HepG2 (cell line): Measurements from ENCODE around the gene FBXO41. TPM values are rescaled to one million over a fixed set of nuclear protein-coding genes. Genes with fewer than 3 reads are reported as not detected.
A peak's percentile ranks its signal among the peaks of the same experiment; 100 is the strongest.

Experiments
- EED ChIP-seq: sonication (generic); formaldehyde crosslinking; IDR thresholded peaks from 2 replicates; pipeline ENCODE4 v1.5.0; 2020; ENCODE audit warnings: mild to moderate bottlenecking, missing genetic modification reagents
- ESRRA ChIP-seq: sonication (generic); formaldehyde crosslinking; IDR thresholded peaks from 2 replicates; pipeline ENCODE4 v1.5.1; 2020; ENCODE audit warnings: mild to moderate bottlenecking, low read depth, missing genetic modification reagents
- ETV5 ChIP-seq: IDR thresholded peaks from 2 replicates; pipeline ENCODE4 v1.6.1; 2018; ENCODE audit warnings: missing biosample characterization, missing genetic modification reagents, inconsistent platforms, borderline replicate concordance
- FOXC1 ChIP-seq: sonication (generic); formaldehyde crosslinking; IDR thresholded peaks from 2 replicates; pipeline ENCODE4 v1.8.0; 2022; ENCODE audit warnings: mild to moderate bottlenecking, missing genetic modification reagents, borderline replicate concordance
- HMGXB3 ChIP-seq: sonication (generic); formaldehyde crosslinking; IDR thresholded peaks from 2 replicates; pipeline ENCODE4 v1.4.0; 2020; ENCODE audit warnings: missing genetic modification reagents, borderline replicate concordance
- LCORL ChIP-seq, 2 experiments: fragments of 450-650 bp in 1 of 2; sonication (generic) in 1 of 2; formaldehyde crosslinking in 1 of 2; IDR thresholded peaks; 2 replicates each; pipeline versions ENCODE4 v1.5.0 to v1.6.1; 2017 to 2020; ENCODE audit warnings: antibody characterized with exemption in 1 of 2, missing genetic modification reagents in 1 of 2
- MAX ChIP-seq: IDR thresholded peaks from 2 replicates; pipeline ENCODE4 v1.6.1; 2012; ENCODE audit warnings: inconsistent platforms
- NONO ChIP-seq, 2 experiments: fragments of 450-650 bp in 1 of 2; sonication (generic) in 1 of 2; formaldehyde crosslinking in 1 of 2; IDR thresholded peaks in 1 of 2; conservative IDR thresholded peaks in 1 of 2; 2 replicates each; pipeline versions ENCODE4 v1.6.1 to v1.8.0; 2017 to 2022; ENCODE audit warnings: mild to moderate bottlenecking in 1 of 2, missing genetic modification reagents in 1 of 2, moderate library complexity in 1 of 2
- PAX8 ChIP-seq: sonication (generic); formaldehyde crosslinking; IDR thresholded peaks from 2 replicates; pipeline ENCODE4 v1.8.0; 2022; ENCODE audit warnings: mild to moderate bottlenecking, missing genetic modification reagents, borderline replicate concordance
- POLR2AphosphoS5 ChIP-seq: IDR thresholded peaks from 2 replicates; pipeline ENCODE4 v1.6.1; 2012; ENCODE audit warnings: low read depth, low read length
- RFX3 ChIP-seq: IDR thresholded peaks from 2 replicates; pipeline ENCODE4 v1.6.1; 2016; ENCODE audit warnings: missing biosample characterization, missing genetic modification reagents
- SALL1 ChIP-seq: sonication (generic); formaldehyde crosslinking; IDR thresholded peaks from 2 replicates; pipeline ENCODE4 v1.8.0; 2022; ENCODE audit warnings: mild to moderate bottlenecking, missing genetic modification reagents
- SNAPC5 ChIP-seq: sonication (generic); formaldehyde crosslinking; IDR thresholded peaks from 2 replicates; pipeline ENCODE4 v1.8.1; 2023; ENCODE audit warnings: mild to moderate bottlenecking, missing genetic modification reagents, borderline replicate concordance
- ZBTB7A ChIP-seq: sonication (generic); formaldehyde crosslinking; IDR thresholded peaks from 2 replicates; pipeline ENCODE4 v1.8.0; 2022; ENCODE audit warnings: mild to moderate bottlenecking, missing genetic modification reagents
- ZC3H13 ChIP-seq: sonication (generic); formaldehyde crosslinking; IDR thresholded peaks from 2 replicates; pipeline ENCODE4 v1.8.1; 2023; ENCODE audit warnings: mild to moderate bottlenecking, missing genetic modification reagents, moderate library complexity
- ZNF101 ChIP-seq: sonication (generic); formaldehyde crosslinking; IDR thresholded peaks from 2 replicates; pipeline ENCODE4 v1.4.0; 2020; ENCODE audit warnings: mild to moderate bottlenecking, low read depth, missing genetic modification reagents, borderline replicate concordance
- ZNF282 ChIP-seq: fragments of 450-650 bp; IDR thresholded peaks from 2 replicates; pipeline ENCODE4 v1.6.1; 2018; ENCODE audit not compliant: partially characterized antibody
- ZNF33B ChIP-seq: sonication (generic); formaldehyde crosslinking; IDR thresholded peaks from 2 replicates; pipeline ENCODE4 v1.5.1; 2020; ENCODE audit warnings: mild to moderate bottlenecking, missing genetic modification reagents
- ZNF607 ChIP-seq: sonication (generic); formaldehyde crosslinking; IDR thresholded peaks from 2 replicates; pipeline ENCODE4 v1.5.1; 2020; ENCODE audit warnings: missing genetic modification reagents, mild to moderate bottlenecking, borderline replicate concordance
- ZNF800 ChIP-seq: sonication (generic); formaldehyde crosslinking; IDR thresholded peaks from 2 replicates; pipeline ENCODE4 v1.4.0; 2020; ENCODE audit warnings: missing genetic modification reagents
- polyA plus RNA-seq, 8 experiments: library from polyadenylated mRNA; depleted of rRNA in 3 of 8; stranded (reverse) in 7 of 8; unstranded in 1 of 8; fragments of >200 nt; fragmentation: Illumina TruSeq in 4 of 8; extraction: Trizol in 4 of 8; gene quantifications; 2 replicates each; pipeline versions ENCODE4 v1.2.1 to v1.2.3, GENCODE V29; 2011 to 2016; ENCODE audit warnings: low read depth in 4 of 8, missing spikeins in 1 of 8, mixed read lengths in 1 of 8; ENCODE audit not compliant: insufficient read depth in 1 of 8
- total RNA-seq, 5 experiments: library from RNA; depleted of rRNA; stranded (reverse); fragments of >200 nt; fragmentation: Illumina TruSeq; extraction: Trizol; gene quantifications; 2 replicates each; pipeline ENCODE4 v1.2.3, GENCODE V29; 2016; ENCODE audit warnings: low read depth in 1 of 5

Gene FBXO41
- total and polyA plus RNA-seq, 2 of the 13 experiments (the other 11 are each of a cell fraction or from before 2014, with no cell fraction given): 4.2 to 10.3 TPM

GRCh38 chr2:73214120-73215035, 69.9 kb downstream of the FBXO41 start, which contains the start of gene SMYD5 (continued):
- TF ChIP-seq SNAPC5 (CRISPR knock-in tag) (no peak; the same call in 1 of the 2 replicates), ZBTB7A (peak; percentile 49), MAX (peak; percentile 99), ESRRA (CRISPR knock-in tag) (peak; percentile 26; the same call in 1 of the 2 replicates), PAX8 (CRISPR knock-in tag) (peak; percentile 79; the same call in 1 of the 2 replicates), SALL1 (CRISPR knock-in tag) (peak; percentile 86), NONO (IDR thresholded peaks at IDR 0.05) (no peak), NONO (CRISPR knock-in tag; conservative IDR thresholded peaks at IDR 0.05) (peak; percentile 76), ZC3H13 (CRISPR knock-in tag) (peak; percentile 57; the same call in 1 of the 2 replicates), ZNF101 (CRISPR knock-in tag) (peak; percentile 37; the same call in 1 of the 2 replicates), POLR2AphosphoS5 (peak; percentile 95), ZNF282 (no peak), HMGXB3 (CRISPR knock-in tag) (peak; percentile 42; the same call in 1 of the 2 replicates), LCORL (IDR thresholded peaks at IDR 0.05) (no peak; the same call in 1 of the 2 replicates), LCORL (CRISPR knock-in tag; IDR thresholded peaks at IDR 0.05) (peak; percentile 50; the same call in 1 of the 2 replicates), ZNF33B (CRISPR knock-in tag) (peak; percentile 39; the same call in 1 of the 2 replicates), RFX3 (CRISPR knock-in tag) (no peak), ETV5 (CRISPR knock-in tag) (peak; percentile 45), ZNF607 (CRISPR knock-in tag) (peak; percentile 95), ZNF800 (CRISPR knock-in tag) (peak; percentile 57; the same call in 1 of the 2 replicates), FOXC1 (peak; percentile 94), EED (CRISPR knock-in tag) (peak; percentile 78)
